ENCODE measurements around the gene NAV1.
A peak's percentile ranks its signal among the peaks of the same experiment; 100 is the strongest.

Gene NAV1

DNA sequence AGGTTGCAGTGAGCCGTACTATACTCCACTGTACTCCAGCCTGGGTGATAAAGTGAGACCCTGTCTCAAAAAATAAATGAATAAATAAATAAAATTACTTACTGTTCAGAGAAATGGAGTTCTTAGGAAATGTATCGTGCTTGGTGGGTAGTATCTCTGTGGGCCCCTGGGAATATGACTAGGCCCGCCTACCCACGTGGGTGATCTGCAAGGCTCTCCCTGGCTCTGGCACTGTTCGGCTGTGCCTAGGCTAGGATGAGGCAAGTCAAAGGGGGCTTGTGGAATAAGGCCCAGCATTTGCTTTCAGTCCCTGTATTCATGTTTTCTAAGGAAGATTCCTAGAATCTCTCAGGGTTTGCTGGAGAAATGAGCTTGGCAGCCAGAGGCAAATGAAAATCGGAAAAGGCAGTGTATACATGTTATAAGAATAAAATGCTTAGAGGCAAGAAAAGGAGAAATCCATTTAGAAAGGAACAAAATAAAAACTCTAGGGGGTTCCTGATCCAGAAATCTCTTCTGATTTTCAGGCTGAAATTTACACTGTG is 27.5 kb upstream of the NAV1 start:
- H3F3A ChIP-seq (ENCODE audit: control insufficient read depth, insufficient read depth) = peaks cover 15% of the 10 kb centered on the region
- no peaks in the 10 kb centered on the region for H4K20me1 ChIP-seq (ENCODE audit: control insufficient read depth, insufficient read depth, low read depth, low read length)
- peak overlapping the region; percentile 42 for H3K4me2 ChIP-seq (ENCODE audit: low read length)
- no peak overlapping the region for H3K27ac ChIP-seq (ENCODE audit: low read depth, low read length)
- no peaks in the 10 kb centered on the region for H3K9me2 ChIP-seq (replicated peaks; ENCODE audit: control insufficient read depth, low read length)
- no peaks in the 10 kb centered on the region for H3K27me3 ChIP-seq (ENCODE audit: control insufficient read depth, low read length)
- no peaks in the 10 kb centered on the region for H3K9me3 ChIP-seq (ENCODE audit: control insufficient read depth, insufficient read depth, low read length)
- TF ChIP-seq, protein P1, sequence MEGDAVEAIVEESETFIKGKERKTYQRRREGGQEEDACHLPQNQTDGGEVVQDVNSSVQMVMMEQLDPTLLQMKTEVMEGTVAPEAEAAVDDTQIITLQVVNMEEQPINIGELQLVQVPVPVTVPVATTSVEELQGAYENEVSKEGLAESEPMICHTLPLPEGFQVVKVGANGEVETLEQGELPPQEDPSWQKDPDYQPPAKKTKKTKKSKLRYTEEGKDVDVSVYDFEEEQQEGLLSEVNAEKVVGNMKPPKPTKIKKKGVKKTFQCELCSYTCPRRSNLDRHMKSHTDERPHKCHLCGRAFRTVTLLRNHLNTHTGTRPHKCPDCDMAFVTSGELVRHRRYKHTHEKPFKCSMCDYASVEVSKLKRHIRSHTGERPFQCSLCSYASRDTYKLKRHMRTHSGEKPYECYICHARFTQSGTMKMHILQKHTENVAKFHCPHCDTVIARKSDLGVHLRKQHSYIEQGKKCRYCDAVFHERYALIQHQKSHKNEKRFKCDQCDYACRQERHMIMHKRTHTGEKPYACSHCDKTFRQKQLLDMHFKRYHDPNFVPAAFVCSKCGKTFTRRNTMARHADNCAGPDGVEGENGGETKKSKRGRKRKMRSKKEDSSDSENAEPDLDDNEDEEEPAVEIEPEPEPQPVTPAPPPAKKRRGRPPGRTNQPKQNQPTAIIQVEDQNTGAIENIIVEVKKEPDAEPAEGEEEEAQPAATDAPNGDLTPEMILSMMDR (IDR thresholded peaks at IDR 0.05; ENCODE audit: low read depth, low read length, poor library complexity, severe bottlenecking) = no peak
- TF ChIP-seq EZH2phosphoT487 (IDR thresholded peaks at IDR 0.05; ENCODE audit: borderline replicate concordance, low read length) = no peak
- H3K36me3 ChIP-seq (ENCODE audit: control insufficient read depth, low read length) = peaks cover 3% of the 10 kb centered on the region; the same call in 1 of the 2 replicates
- H3K4me3 ChIP-seq (ENCODE audit: low read length) = peak overlapping the region; percentile 31
- H3K79me2 ChIP-seq (ENCODE audit: control insufficient read depth, low read length) = peaks cover 7% of the 10 kb centered on the region
- H3K4me1 ChIP-seq (ENCODE audit: control insufficient read depth, low read length) = peaks cover 59% of the 10 kb centered on the region

DNA sequence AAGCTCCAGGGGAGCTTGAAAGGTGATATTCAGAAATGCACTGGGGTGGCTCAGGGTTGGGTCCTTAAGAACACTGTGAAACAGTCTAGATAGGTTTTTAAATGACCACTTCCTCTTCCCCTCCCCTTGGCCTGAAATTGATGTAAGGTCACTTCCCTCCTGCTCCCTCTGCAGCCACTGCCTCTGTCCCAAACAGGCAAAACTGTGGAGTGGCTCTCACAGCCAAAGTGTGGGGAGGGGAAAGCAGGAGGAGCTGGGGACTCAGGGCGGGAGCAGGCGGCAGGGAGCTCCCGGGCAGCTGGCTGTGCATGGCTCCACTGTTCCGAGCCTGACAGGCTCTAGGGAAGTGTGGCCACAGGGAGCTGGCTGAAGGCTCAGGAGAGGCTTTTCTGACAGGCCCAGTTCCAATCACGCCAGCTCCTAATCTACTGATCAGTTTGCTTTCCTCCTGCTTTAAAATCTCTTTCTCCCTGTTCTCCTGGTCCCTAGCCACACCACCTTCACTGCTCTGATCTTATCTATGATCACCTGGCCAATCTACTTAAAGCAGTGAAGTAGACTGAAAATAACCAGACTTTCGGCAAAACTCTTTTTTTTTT is 26.9 kb upstream of the NAV1 start:
- Histone ChIP-seq H3F3A (ENCODE audit: control insufficient read depth, insufficient read depth) (peaks cover 15% of the 10 kb centered on the region), H3K4me2 (ENCODE audit: low read length) (peak overlapping the region; percentile 42), H3K9me2 (replicated peaks; ENCODE audit: control insufficient read depth, low read length) (no peaks in the 10 kb centered on the region), H3K27ac (ENCODE audit: low read depth, low read length) (no peak overlapping the region), H3K79me2 (ENCODE audit: control insufficient read depth, low read length) (peaks cover 4% of the 10 kb centered on the region), H3K4me3 (ENCODE audit: low read length) (peak overlapping the region; percentile 31), H4K20me1 (ENCODE audit: control insufficient read depth, insufficient read depth, low read depth, low read length) (no peaks in the 10 kb centered on the region), H3K4me1 (ENCODE audit: control insufficient read depth, low read length) (peaks cover 56% of the 10 kb centered on the region), H3K27me3 (ENCODE audit: control insufficient read depth, low read length) (no peaks in the 10 kb centered on the region), H3K9me3 (ENCODE audit: control insufficient read depth, insufficient read depth, low read length) (no peaks in the 10 kb centered on the region), H3K36me3 (ENCODE audit: control insufficient read depth, low read length) (no peaks in the 10 kb centered on the region)
- no peak for TF ChIP-seq EZH2phosphoT487 (IDR thresholded peaks at IDR 0.05; ENCODE audit: borderline replicate concordance, low read length)
- TF ChIP-seq, protein P1 (IDR thresholded peaks at IDR 0.05; ENCODE audit: low read depth, low read length, poor library complexity, severe bottlenecking) = no peak

DNA sequence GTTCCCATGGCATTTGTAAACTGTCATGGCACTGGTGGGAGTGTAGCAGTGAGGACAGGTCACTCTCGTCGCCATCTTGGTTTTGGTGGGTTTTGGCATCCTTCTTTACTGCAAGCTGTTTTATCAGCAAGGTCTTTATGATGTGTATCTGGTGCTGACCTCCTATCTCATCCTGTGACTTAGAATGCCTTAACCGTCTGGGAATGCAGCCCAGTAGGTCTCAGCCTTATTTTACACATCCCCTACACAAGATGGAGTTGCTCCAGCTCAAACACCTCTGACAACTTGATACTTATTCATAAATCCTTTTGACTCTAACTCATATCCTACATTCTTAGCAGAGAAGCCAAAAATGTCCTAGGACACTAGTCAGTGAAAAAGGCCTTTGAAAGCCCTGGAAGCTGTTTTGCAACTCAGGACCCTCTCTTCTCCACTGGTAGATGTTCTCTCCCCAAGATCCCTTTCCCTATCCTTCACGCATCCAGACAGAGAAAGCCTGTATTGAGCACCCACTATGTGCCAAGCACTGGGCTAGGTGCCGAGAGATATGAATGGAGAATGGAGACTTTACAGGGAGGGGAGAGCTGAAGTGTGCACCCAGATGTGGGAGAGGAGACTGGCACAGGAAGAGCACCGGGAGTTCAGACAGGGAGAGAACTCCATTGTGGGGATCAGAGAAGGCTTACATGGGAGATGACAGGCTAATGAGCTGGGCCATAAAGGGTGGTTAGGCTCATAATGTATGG is 25.3 kb upstream of the NAV1 start:
- H3K27ac ChIP-seq (ENCODE audit: low read depth, low read length) = no peak overlapping the region
- no peaks in the 10 kb centered on the region for H3K9me2 ChIP-seq (replicated peaks; ENCODE audit: control insufficient read depth, low read length)
- no peak overlapping the region for H3K4me2 ChIP-seq (ENCODE audit: low read length)
- no peaks in the 10 kb centered on the region for H3K27me3 ChIP-seq (ENCODE audit: control insufficient read depth, low read length)
- H3K36me3 ChIP-seq (ENCODE audit: control insufficient read depth, low read length) = no peaks in the 10 kb centered on the region
- no peaks in the 10 kb centered on the region for H3K9me3 ChIP-seq (ENCODE audit: control insufficient read depth, insufficient read depth, low read length)
- TF ChIP-seq EZH2phosphoT487 (IDR thresholded peaks at IDR 0.05; ENCODE audit: borderline replicate concordance, low read length) = no peak
- TF ChIP-seq, protein P1 (IDR thresholded peaks at IDR 0.05; ENCODE audit: low read depth, low read length, poor library complexity, severe bottlenecking) = no peak
- no peaks in the 10 kb centered on the region for H4K20me1 ChIP-seq (ENCODE audit: control insufficient read depth, insufficient read depth, low read depth, low read length)
- no peak overlapping the region for H3K4me3 ChIP-seq (ENCODE audit: low read length)
- peaks cover 40% of the 10 kb centered on the region for H3K4me1 ChIP-seq (ENCODE audit: control insufficient read depth, low read length)
- H3K79me2 ChIP-seq (ENCODE audit: control insufficient read depth, low read length) = no peaks in the 10 kb centered on the region
- peaks cover 11% of the 10 kb centered on the region for H3F3A ChIP-seq (ENCODE audit: control insufficient read depth, insufficient read depth)
